Caco-2 (cell line): ENCODE results near the gene ZSCAN5B. TPM values are rescaled to one million over a fixed set of nuclear protein-coding genes. Genes with fewer than 3 reads are reported as not detected.

Experiments
- BruUV-seq: library from RNA; stranded (reverse); fragments of 400-500 nt; replicated peaks from 2 replicates; lab custom pipeline; 2021; lab: Mats Ljungman, UMichigan
- CTCF ChIA-PET: fragments of 300-600 bp; sonication (Branson Sonifier 250); formaldehyde crosslinking; loops from one replicate; lab custom pipeline; 2022; ENCODE audit warnings: antibody characterized with exemption; lab: Charles Lee
- POLR2A ChIA-PET: fragments of 300-600 bp; sonication (Branson Sonifier 250); formaldehyde crosslinking; loops from one replicate; lab custom pipeline; 2022; ENCODE audit warnings: antibody characterized with exemption; lab: Charles Lee
- DNase-seq, 2 experiments: peaks; one replicate each; pipeline versions ENCODE4 v3.0.0 to v3.0.0-alpha.2; 2020 to 2022
- H3K27me3 ChIP-seq: replicated peaks from 2 replicates; pipeline ENCODE4 v1.6.0; 2011; ENCODE audit warnings: low read length; ENCODE audit not compliant: control insufficient read depth, insufficient read depth
- H3K36me3 ChIP-seq: 2 replicates; pipeline ENCODE4 v1.5.1; 2011; ENCODE audit warnings: low read length; ENCODE audit not compliant: control insufficient read depth, insufficient read depth
- H3K4me1 ChIP-seq: fragments of 250-450 bp; sonication (Bioruptor Pico); 2 replicates; pipeline ENCODE4 v1.5.1; 2020; ENCODE audit warnings: mild to moderate bottlenecking
- H3K4me3 ChIP-seq: 2 replicates; pipeline ENCODE4 v1.5.1; 2011; ENCODE audit warnings: low read depth, mild to moderate bottlenecking, control low read depth, low read length
- H3K9me3 ChIP-seq: fragments of 250-450 bp; sonication (Bioruptor Pico); 2 replicates; pipeline ENCODE4 v1.5.1; 2020; ENCODE audit warnings: mild to moderate bottlenecking, moderate library complexity
- H3K27ac Mint-ChIP-seq: one replicate; pipeline ENCODE4 v1.8.0; 2022; ENCODE audit warnings: mixed read lengths; ENCODE audit not compliant: unreplicated experiment
- H3K27me3 Mint-ChIP-seq: one replicate; pipeline ENCODE4 v1.8.0; 2022; ENCODE audit warnings: mixed read lengths; ENCODE audit not compliant: insufficient read depth, unreplicated experiment
- H3K36me3 Mint-ChIP-seq: one replicate; pipeline ENCODE4 v1.8.0; 2022; ENCODE audit warnings: mild to moderate bottlenecking, mixed read lengths; ENCODE audit not compliant: insufficient read depth, unreplicated experiment
- H3K4me1 Mint-ChIP-seq: one replicate; pipeline ENCODE4 v1.8.0; 2022; ENCODE audit warnings: low read depth, mixed read lengths; ENCODE audit not compliant: unreplicated experiment
- H3K4me3 Mint-ChIP-seq: one replicate; pipeline ENCODE4 v1.8.0; 2022; ENCODE audit warnings: mild to moderate bottlenecking, moderate library complexity, mixed read lengths; ENCODE audit not compliant: unreplicated experiment
- H3K9me3 Mint-ChIP-seq: one replicate; pipeline ENCODE4 v1.8.0; 2022; ENCODE audit warnings: mixed read lengths; ENCODE audit not compliant: unreplicated experiment
- intact Hi-C: fragments of 100-400 bp; cut with micrococcal nuclease; formaldehyde crosslinking; loops from one replicate; pipeline ENCODE4 v1.10.0; 2022; ENCODE audit not compliant: unreplicated experiment
- total RNA-seq: library from RNA; stranded (reverse); gene quantifications from 2 replicates; pipeline ENCODE4 v1.2.3, GENCODE V29; 2022
- TF ChIP-seq, protein P1 (sequence below), 2 experiments: fragments of 200-600 bp in 1 of 2; IDR thresholded peaks; 1 replicate in 1 of 2; 2 replicates in 1 of 2; pipeline versions ENCODE4 v1.5.1 to v1.8.0; 2011 to 2022; ENCODE audit warnings: antibody characterized with exemption in 1 of 2, control low read depth in 1 of 2, inconsistent platforms in 1 of 2, low read depth in 1 of 2, low read length in 1 of 2, mild to moderate bottlenecking in 1 of 2, moderate library complexity in 1 of 2; ENCODE audit not compliant: insufficient read depth in 1 of 2, severe bottlenecking in 1 of 2, unreplicated experiment in 1 of 2

The ZSCAN5B gene
- total RNA-seq, 1 experiment from 2014 or later = not detected

DNA sequence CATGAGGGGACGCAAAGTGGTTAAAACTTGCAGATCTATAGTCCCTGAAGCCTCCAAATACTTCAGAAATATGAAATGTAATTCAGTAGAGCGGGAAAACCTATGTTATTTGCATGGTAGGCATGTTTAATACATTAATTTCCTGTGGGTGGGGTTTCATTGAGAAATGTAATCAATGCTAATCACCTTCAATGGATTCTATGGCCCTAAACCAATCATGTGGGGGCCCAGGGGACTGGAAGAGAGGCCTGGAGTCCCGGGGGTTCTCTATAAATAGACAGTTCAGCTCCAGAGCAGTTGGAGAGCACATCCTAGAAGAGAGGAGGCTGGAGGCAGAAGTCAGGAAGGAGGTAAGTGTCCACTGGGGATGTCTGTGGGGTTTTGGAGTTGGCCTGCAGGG lies 4.4 kb upstream of the ZSCAN5B start, which contains the start of gene ZSCAN5C:
ZSCAN5C (plus strand) TSS at position 301 of the 400 bp plus-strand sequence. CDS start 3,641 bp downstream, outside the sequence.
- Mint-ChIP-seq H3K4me3 (no peak within 1 kb of the TSS), H3K36me3 (no peaks in the 10 kb centered on the region), H3K4me1 (no peaks in the 10 kb centered on the region), H3K9me3 (no peaks in the 10 kb centered on the region), H3K27ac (no peak within 1 kb of the TSS), H3K27me3 (peaks cover 22% of the 10 kb centered on the region)
- Histone ChIP-seq H3K36me3 (no peaks in the 10 kb centered on the region), H3K4me3 (no peak within 1 kb of the TSS), H3K4me1 (no peaks in the 10 kb centered on the region), H3K9me3 (no peaks in the 10 kb centered on the region), H3K27me3 (no peaks in the 10 kb centered on the region)
- TF ChIP-seq, protein P1, sequence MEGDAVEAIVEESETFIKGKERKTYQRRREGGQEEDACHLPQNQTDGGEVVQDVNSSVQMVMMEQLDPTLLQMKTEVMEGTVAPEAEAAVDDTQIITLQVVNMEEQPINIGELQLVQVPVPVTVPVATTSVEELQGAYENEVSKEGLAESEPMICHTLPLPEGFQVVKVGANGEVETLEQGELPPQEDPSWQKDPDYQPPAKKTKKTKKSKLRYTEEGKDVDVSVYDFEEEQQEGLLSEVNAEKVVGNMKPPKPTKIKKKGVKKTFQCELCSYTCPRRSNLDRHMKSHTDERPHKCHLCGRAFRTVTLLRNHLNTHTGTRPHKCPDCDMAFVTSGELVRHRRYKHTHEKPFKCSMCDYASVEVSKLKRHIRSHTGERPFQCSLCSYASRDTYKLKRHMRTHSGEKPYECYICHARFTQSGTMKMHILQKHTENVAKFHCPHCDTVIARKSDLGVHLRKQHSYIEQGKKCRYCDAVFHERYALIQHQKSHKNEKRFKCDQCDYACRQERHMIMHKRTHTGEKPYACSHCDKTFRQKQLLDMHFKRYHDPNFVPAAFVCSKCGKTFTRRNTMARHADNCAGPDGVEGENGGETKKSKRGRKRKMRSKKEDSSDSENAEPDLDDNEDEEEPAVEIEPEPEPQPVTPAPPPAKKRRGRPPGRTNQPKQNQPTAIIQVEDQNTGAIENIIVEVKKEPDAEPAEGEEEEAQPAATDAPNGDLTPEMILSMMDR (IDR thresholded peaks at IDR 0.05; ENCODE audit: insufficient read depth in 1 of 2, low read depth in 1 of 2, low read length in 1 of 2, severe bottlenecking in 1 of 2, unreplicated experiment in 1 of 2) = no peak
- BruUV-seq = no TSS peak
- intact Hi-C loops = no loop called here
- ChIA-PET POLR2A (no interaction called here), CTCF (no interaction called here)
- DNase-seq = no peak

DNA sequence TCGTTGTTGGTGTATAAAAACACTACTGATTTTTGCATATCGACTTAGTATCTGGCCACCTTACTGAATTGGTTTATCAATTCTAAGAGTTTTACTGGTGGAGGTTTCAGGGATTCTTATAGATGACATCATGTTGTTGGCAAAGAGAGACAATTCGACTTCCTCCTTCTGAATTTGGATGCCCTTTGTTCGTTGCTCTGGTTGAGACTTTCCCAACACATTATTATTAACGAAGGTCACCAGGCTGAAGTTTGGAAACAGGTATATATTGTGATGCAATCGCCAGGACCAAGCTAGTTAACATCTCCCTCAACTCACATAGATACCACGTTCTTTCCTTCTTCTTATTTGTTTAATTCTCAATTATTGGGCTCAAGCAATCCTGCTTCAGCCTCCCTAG lies 2.1 kb upstream of the ZSCAN5B start:
- DNase-seq = no peak

DNA sequence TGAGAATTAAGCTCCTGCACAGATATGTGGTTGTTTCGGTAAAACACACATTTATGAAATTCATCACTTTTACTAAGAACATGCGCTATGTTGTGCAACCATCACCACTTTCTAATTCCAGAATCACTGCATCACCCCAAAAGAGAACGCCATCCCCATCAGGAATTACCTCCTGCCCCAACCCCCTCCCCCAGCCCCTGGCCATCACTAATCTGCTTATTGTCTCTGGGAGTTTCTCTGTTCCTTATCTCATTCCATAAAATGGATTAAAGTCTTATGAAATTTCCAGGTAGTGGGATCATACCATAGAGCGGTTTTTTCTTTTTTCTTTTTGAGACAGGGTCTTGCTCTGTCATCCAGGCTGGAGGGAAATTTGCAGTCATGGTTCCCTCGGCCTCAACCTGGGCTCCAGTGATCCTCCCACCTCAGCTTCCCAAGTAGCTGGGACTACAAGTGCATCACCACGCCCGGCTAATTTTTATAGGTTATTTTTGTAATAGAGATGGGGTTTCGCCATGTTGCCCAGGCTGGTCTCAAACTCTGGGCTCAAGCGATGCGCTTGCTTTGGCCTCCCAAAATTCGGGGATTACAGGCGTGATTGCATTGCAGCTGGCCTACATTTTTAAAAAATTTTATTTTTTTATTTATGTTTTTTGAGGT lies 3.5 kb downstream of the ZSCAN5B start:
- Mint-ChIP-seq H3K9me3 (no peaks in the 10 kb centered on the region), H3K4me1 (no peaks in the 10 kb centered on the region), H3K4me3 (no peak overlapping the region), H3K27me3 (peaks cover 15% of the 10 kb centered on the region), H3K36me3 (no peaks in the 10 kb centered on the region), H3K27ac (no peak overlapping the region)
- H3K4me3 ChIP-seq = no peak overlapping the region
- no peaks in the 10 kb centered on the region for H3K4me1 ChIP-seq
- ChIA-PET POLR2A (no interaction called here), CTCF (no interaction called here)
- H3K27me3 ChIP-seq = no peaks in the 10 kb centered on the region
- intact Hi-C loops = no loop called here
- no peaks in the 10 kb centered on the region for H3K9me3 ChIP-seq
- BruUV-seq = no TSS peak
- no peaks in the 10 kb centered on the region for H3K36me3 ChIP-seq
- DNase-seq = no peak
- TF ChIP-seq, protein P1 (IDR thresholded peaks at IDR 0.05; ENCODE audit: insufficient read depth in 1 of 2, low read depth in 1 of 2, low read length in 1 of 2, severe bottlenecking in 1 of 2, unreplicated experiment in 1 of 2) = no peak

More for the DNA sequence above, 2.1 kb upstream of the ZSCAN5B start:
- H3K9me3 Mint-ChIP-seq = no peaks in the 10 kb centered on the region
- CTCF ChIA-PET = no interaction called here
- intact Hi-C loops = no loop called here
- peaks cover 18% of the 10 kb centered on the region for H3K27me3 Mint-ChIP-seq
- no TSS peak for BruUV-seq
- Histone ChIP-seq H3K4me3 (no peak overlapping the region), H3K27me3 (no peaks in the 10 kb centered on the region), H3K36me3 (no peaks in the 10 kb centered on the region), H3K9me3 (no peaks in the 10 kb centered on the region), H3K4me1 (no peaks in the 10 kb centered on the region)
- TF ChIP-seq, protein P1 (IDR thresholded peaks at IDR 0.05; ENCODE audit: insufficient read depth in 1 of 2, low read depth in 1 of 2, low read length in 1 of 2, severe bottlenecking in 1 of 2, unreplicated experiment in 1 of 2) = no peak
- POLR2A ChIA-PET = interaction anchor here (0.6 kb wide), 1 partner anchor 91 kb away, joined by 3 read pairs; no protein-coding TSS in a partner anchor
- no peak overlapping the region for H3K4me3 Mint-ChIP-seq
- no peaks in the 10 kb centered on the region for H3K4me1 Mint-ChIP-seq
- H3K27ac Mint-ChIP-seq = no peak overlapping the region
- no peaks in the 10 kb centered on the region for H3K36me3 Mint-ChIP-seq
